Muscle layer of duodenum (tissue), 2 donors: ENCODE data around the gene MELTF.

Experiments
- H3K27ac ChIP-seq: one replicate; pipeline ENCODE4 v1.7.0; 2013; ENCODE audit warnings: mild to moderate bottlenecking, low read length
- H3K27me3 ChIP-seq: one replicate; pipeline ENCODE4 v1.7.0; 2013; ENCODE audit warnings: low read depth, mild to moderate bottlenecking, control low read depth, low read length
- H3K36me3 ChIP-seq, 2 donors: one replicate each; pipeline ENCODE4 v1.7.0; 2013; ENCODE audit warnings: low read length in 2 of 2, control low read depth in 1 of 2, mild to moderate bottlenecking in 1 of 2; ENCODE audit not compliant: insufficient read depth in 2 of 2, control insufficient read depth in 1 of 2
- H3K4me1 ChIP-seq, 2 donors: one replicate each; pipeline ENCODE4 v1.7.0; 2013; ENCODE audit warnings: low read length in 2 of 2, mild to moderate bottlenecking in 2 of 2, control low read depth in 1 of 2, moderate library complexity in 1 of 2; ENCODE audit not compliant: insufficient read depth in 2 of 2, control insufficient read depth in 1 of 2
- H3K4me3 ChIP-seq, 2 donors: one replicate each; pipeline ENCODE4 v1.7.0; 2013; ENCODE audit warnings: low read length in 2 of 2, low read depth in 1 of 2, mild to moderate bottlenecking in 1 of 2
- H3K9me3 ChIP-seq, 2 donors: one replicate each; pipeline ENCODE4 v1.7.0; 2013; ENCODE audit warnings: low read length in 2 of 2, control low read depth in 1 of 2, mild to moderate bottlenecking in 1 of 2; ENCODE audit not compliant: control insufficient read depth in 1 of 2
- donor health status: healthy.

MELTF gene

DNA sequence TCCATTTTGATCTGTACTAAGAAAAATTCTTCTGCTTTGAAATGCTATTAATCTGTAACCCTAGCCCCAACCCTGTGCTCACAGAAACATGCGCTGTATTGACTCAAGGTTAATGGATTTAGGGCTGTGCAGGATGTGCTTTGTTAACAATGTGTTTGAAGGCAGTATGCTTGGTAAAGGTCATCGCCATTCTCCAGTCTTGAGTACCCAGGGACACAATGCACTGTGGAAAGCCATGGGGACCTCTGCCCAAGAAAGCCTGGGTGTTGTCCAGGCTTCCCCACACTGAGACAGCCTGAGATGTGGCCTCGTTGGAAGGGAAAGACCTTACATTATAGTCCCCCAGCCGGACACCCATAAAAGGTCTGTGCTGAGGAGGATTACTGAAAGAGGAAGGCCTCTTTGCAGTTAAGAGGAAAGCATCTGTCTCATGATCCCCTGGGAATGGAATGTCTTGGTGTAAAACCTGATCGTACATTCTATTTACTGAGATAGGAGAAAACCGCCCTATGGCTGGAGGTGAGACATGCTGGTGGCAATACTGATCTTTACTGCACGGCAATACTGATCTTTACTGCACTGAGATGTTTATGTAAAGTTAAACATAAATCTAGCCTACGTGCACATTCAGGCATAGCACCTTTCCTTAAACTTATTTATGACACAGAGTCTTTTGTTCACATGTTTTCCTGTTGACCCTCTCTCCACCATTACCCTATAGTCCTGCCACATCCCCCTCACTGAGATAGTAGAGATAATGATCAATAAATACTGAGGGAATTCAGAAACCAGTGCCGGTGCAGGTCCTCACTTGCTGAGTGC is 67.3 kb downstream of the MELTF start:
- H3K27me3 ChIP-seq = no peaks in the 10 kb centered on the region
- H3K36me3 ChIP-seq = no peaks in the 10 kb centered on the region
- H3K4me1 ChIP-seq = peaks cover 0 to 2% of the 10 kb centered on the region in 2 donors
- H3K9me3 ChIP-seq = no peaks in the 10 kb centered on the region
- no peak overlapping the region for H3K4me3 ChIP-seq
- H3K27ac ChIP-seq = no peak overlapping the region

DNA sequence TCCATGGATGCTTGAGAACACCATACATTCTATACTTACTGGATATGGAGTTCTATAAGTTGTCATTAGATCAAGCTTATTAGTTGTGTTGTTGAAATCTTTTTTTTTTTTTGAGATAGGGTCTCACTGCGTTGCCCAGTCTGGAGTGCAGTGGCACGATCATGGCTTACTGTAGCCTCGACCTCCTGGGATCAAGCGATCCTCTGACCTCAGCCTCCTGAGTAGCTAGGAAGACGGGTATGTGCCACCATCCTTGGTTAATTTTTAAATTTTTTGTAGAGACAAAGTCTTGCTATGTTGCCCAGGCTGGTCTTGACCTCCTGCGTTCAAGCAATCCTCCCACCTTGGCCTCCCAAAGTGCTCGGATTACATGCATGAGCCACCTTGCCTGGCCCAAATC is 74.8 kb downstream of the MELTF start:
- Histone ChIP-seq H3K27me3 (no peaks in the 10 kb centered on the region), H3K36me3 (peaks cover 0 to 10% of the 10 kb centered on the region in 2 donors), H3K4me3 (no peak overlapping the region), H3K27ac (no peak overlapping the region), H3K4me1 (no peaks in the 10 kb centered on the region), H3K9me3 (no peaks in the 10 kb centered on the region)
